Stimulated activated CD8-positive, alpha-beta memory T cell treated with anti-CD3 and anti-CD28 coated beads, Interleukin-15, amount 100 ng/mL, for 4 hours (primary cell): ENCODE data around the gene LIN7B.

Experiments
- DNase-seq, 2 donors: peaks; one replicate each; pipeline ENCODE4 v3.0.0-alpha.2; 2020; ENCODE audit warnings: low read depth in 2 of 2

The LIN7B gene

GRCh38 chr19:49165111-49165750 lies 51.1 kb downstream of the LIN7B start:
- no peak for DNase-seq

DNA sequence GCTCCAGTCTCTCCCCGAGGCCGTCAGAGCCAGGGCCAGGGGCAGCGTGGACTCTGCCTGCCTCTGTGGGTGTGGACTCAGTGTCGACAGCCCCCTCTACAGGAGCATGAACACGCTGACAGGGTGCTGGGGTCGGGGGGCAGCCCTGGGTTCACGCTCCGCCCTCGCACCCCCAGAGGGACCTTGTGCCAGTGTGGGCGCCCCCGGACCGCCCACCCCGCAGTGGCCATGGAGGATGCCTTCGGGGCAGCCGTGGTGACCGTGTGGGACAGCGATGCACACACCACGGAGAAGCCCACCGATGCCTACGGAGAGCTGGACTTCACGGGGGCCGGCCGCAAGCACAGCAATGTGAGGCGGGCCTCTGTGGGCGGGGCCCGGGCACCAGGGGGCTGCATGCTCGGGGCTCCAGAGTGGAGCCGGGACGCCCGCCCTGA lies 51.7 kb downstream of the LIN7B start:
- DNase-seq: no peak

- no peak for DNase-seq
Observed at GRCh38 chr19:49167857-49168409, 53.8 kb downstream of the LIN7B start.
